Skeletal muscle satellite cell (primary cell): Measurements from ENCODE around the gene CSTPP1.
"Not testable (repeated sequence)": the region's sequence is repeated elsewhere in the genome, so short reads cannot be mapped to it uniquely, and the experiment has no call there.

Experiments
- H3K27me3 ChIP-seq: 2 replicates; pipeline ENCODE4 v1.7.0; 2013; ENCODE audit warnings: low read length; ENCODE audit not compliant: control insufficient read depth, insufficient read depth
- H3K36me3 ChIP-seq: 2 replicates; pipeline ENCODE4 v1.7.0; 2013; ENCODE audit warnings: mild to moderate bottlenecking, control low read depth, low read length; ENCODE audit not compliant: insufficient read depth
- H3K4me1 ChIP-seq: 2 replicates; pipeline ENCODE4 v1.7.0; 2013; ENCODE audit warnings: low read length; ENCODE audit not compliant: control insufficient read depth, insufficient read depth
- H3K4me2 ChIP-seq: 2 replicates; pipeline ENCODE4 v1.7.0; 2013; ENCODE audit warnings: mild to moderate bottlenecking, low read length
- H3K4me3 ChIP-seq: 2 replicates; pipeline ENCODE4 v1.7.0; 2013; ENCODE audit warnings: low read length
- H3K9ac ChIP-seq: 2 replicates; pipeline ENCODE4 v1.7.0; 2013; ENCODE audit warnings: mild to moderate bottlenecking, low read depth, low read length, moderate library complexity
- H3K9me3 ChIP-seq: replicated peaks from 2 replicates; pipeline ENCODE4 v1.7.0; 2013; ENCODE audit warnings: mild to moderate bottlenecking, control low read depth, low read length

The CSTPP1 gene

GRCh38 chr11:46979358-46979757 is 42.8 kb downstream of the CSTPP1 start:
- Histone ChIP-seq H3K9me3 (no peaks in the 10 kb centered on the region), H3K4me1 (peaks cover 18% of the 10 kb centered on the region), H3K27me3 (no peaks in the 10 kb centered on the region), H3K4me2 (no peak overlapping the region), H3K36me3 (no peaks in the 10 kb centered on the region), H3K9ac (no peak overlapping the region), H3K4me3 (no peak overlapping the region)

- H3K4me2 ChIP-seq, result no peak overlapping the region
- H3K4me3 ChIP-seq, result no peak overlapping the region
- no peaks in the 10 kb centered on the region for H3K36me3 ChIP-seq
- H3K27me3 ChIP-seq, result no peaks in the 10 kb centered on the region
- H3K9me3 ChIP-seq, result no peaks in the 10 kb centered on the region
- H3K9ac ChIP-seq, result no peak overlapping the region
- peaks cover 18% of the 10 kb centered on the region for H3K4me1 ChIP-seq
Observed at GRCh38 chr11:46981436-46981835, 44.9 kb downstream of the CSTPP1 start.

- Histone ChIP-seq H3K9me3 (no peaks in the 10 kb centered on the region), H3K4me2 (no peak overlapping the region), H3K36me3 (no peaks in the 10 kb centered on the region)
Observed at GRCh38 chr11:46982797-46983452, 46.4 kb downstream of the CSTPP1 start.

GRCh38 chr11:46983598-46983997 is 47.0 kb downstream of the CSTPP1 start:
- Histone ChIP-seq H3K36me3 (no peaks in the 10 kb centered on the region), H3K4me3 (no peak overlapping the region), H3K4me2 (no peak overlapping the region), H3K9ac (no peak overlapping the region), H3K27me3 (no peaks in the 10 kb centered on the region), H3K9me3 (no peaks in the 10 kb centered on the region), H3K4me1 (peaks cover 6% of the 10 kb centered on the region)

More at GRCh38 chr11:46982797-46983452, 46.4 kb downstream of the CSTPP1 start:
- Histone ChIP-seq H3K9ac (no peak overlapping the region), H3K27me3 (no peaks in the 10 kb centered on the region), H3K4me1 (peaks cover 12% of the 10 kb centered on the region), H3K4me3 (no peak overlapping the region)

GRCh38 chr11:46984548-46984947 is 48.0 kb downstream of the CSTPP1 start:
- Histone ChIP-seq H3K9ac (no peak overlapping the region), H3K36me3 (no peaks in the 10 kb centered on the region), H3K4me3 (no peak overlapping the region), H3K27me3 (no peaks in the 10 kb centered on the region), H3K4me2 (no peak overlapping the region), H3K9me3 (no peaks in the 10 kb centered on the region), H3K4me1 (no peaks in the 10 kb centered on the region)

- Histone ChIP-seq H3K4me3 (no peak overlapping the region), H3K36me3 (no peaks in the 10 kb centered on the region), H3K4me2 (no peak overlapping the region)
Observed at GRCh38 chr11:46984987-46985386, 48.4 kb downstream of the CSTPP1 start.

GRCh38 chr11:46987183-46987582 is 50.6 kb downstream of the CSTPP1 start:
- no peak overlapping the region for H3K4me2 ChIP-seq
- no peaks in the 10 kb centered on the region for H3K9me3 ChIP-seq
- H3K9ac ChIP-seq, result no peak overlapping the region
- H3K4me1 ChIP-seq, result no peaks in the 10 kb centered on the region
- H3K4me3 ChIP-seq, result no peak overlapping the region
- no peaks in the 10 kb centered on the region for H3K36me3 ChIP-seq
- no peaks in the 10 kb centered on the region for H3K27me3 ChIP-seq

More at GRCh38 chr11:46984987-46985386, 48.4 kb downstream of the CSTPP1 start:
- no peaks in the 10 kb centered on the region for H3K27me3 ChIP-seq
- H3K4me1 ChIP-seq, result no peaks in the 10 kb centered on the region
- no peaks in the 10 kb centered on the region for H3K9me3 ChIP-seq
- H3K9ac ChIP-seq, result no peak overlapping the region

GRCh38 chr11:46989810-46990487 is 53.4 kb downstream of the CSTPP1 start:
- not testable (repeated sequence) for H3K4me1 ChIP-seq, H3K4me3 ChIP-seq, H3K9me3 ChIP-seq, H3K27me3 ChIP-seq, H3K9ac ChIP-seq, H3K4me2 ChIP-seq, H3K36me3 ChIP-seq

- no peak overlapping the region for H3K4me2 ChIP-seq
- H3K4me1 ChIP-seq, result no peaks in the 10 kb centered on the region
- no peak overlapping the region for H3K4me3 ChIP-seq
- no peaks in the 10 kb centered on the region for H3K9me3 ChIP-seq
- no peak overlapping the region for H3K9ac ChIP-seq
- no peaks in the 10 kb centered on the region for H3K27me3 ChIP-seq
- H3K36me3 ChIP-seq, result no peaks in the 10 kb centered on the region
Observed at GRCh38 chr11:46991391-46991790, 54.8 kb downstream of the CSTPP1 start.

- not testable (repeated sequence) for H3K9ac ChIP-seq, H3K4me2 ChIP-seq, H3K9me3 ChIP-seq, H3K27me3 ChIP-seq, H3K4me3 ChIP-seq, H3K4me1 ChIP-seq, H3K36me3 ChIP-seq
Observed at GRCh38 chr11:46992386-46992785, 55.8 kb downstream of the CSTPP1 start.

- not testable (repeated sequence) for H3K4me1 ChIP-seq, H3K4me2 ChIP-seq, H3K4me3 ChIP-seq, H3K9me3 ChIP-seq, H3K9ac ChIP-seq, H3K27me3 ChIP-seq, H3K36me3 ChIP-seq
Observed at GRCh38 chr11:46997796-46998195, 61.2 kb downstream of the CSTPP1 start.

GRCh38 chr11:46999217-46999616 is 62.7 kb downstream of the CSTPP1 start:
- H3K4me2 ChIP-seq, result no peak overlapping the region

More at GRCh38 chr11:46999217-46999616, 62.7 kb downstream of the CSTPP1 start:
- Histone ChIP-seq H3K9me3 (no peaks in the 10 kb centered on the region), H3K9ac (no peak overlapping the region), H3K4me3 (no peak overlapping the region), H3K36me3 (no peaks in the 10 kb centered on the region), H3K27me3 (no peaks in the 10 kb centered on the region), H3K4me1 (peaks cover 8% of the 10 kb centered on the region)
